Measurements from ENCODE around the gene LRP1B. TPM values are rescaled to one million over a fixed set of nuclear protein-coding genes. Genes with fewer than 3 reads are reported as not detected.

Gene LRP1B
- polyA plus RNA-seq, 1 donor from 2014 or later: 12.7 TPM

- no peak for TF ChIP-seq MXI1 (conservative IDR thresholded peaks at IDR 0.05; ENCODE audit: poor library complexity, severe bottlenecking)
These were observed 690.7 kb downstream of the LRP1B start for GRCh38 chr2:141440072-141440635.

GRCh38 chr2:141439524-141439923 is 691.3 kb downstream of the LRP1B start:
- Histone ChIP-seq H3K9me3 (ENCODE audit: low read length) (no peaks in the 10 kb centered on the region), H2AFZ (ENCODE audit: low read depth, low read length) (no peak overlapping the region), H3K27me3 (ENCODE audit: insufficient read depth, low read depth, low read length) (no peaks in the 10 kb centered on the region), H4K20me1 (ENCODE audit: insufficient read depth) (no peaks in the 10 kb centered on the region), H3K27ac (ENCODE audit: low read length) (no peak overlapping the region), H3K9ac (ENCODE audit: low read length) (no peak overlapping the region), H3K79me2 (replicated peaks; ENCODE audit: insufficient read depth, low read length) (no peaks in the 10 kb centered on the region), H3K4me3 (ENCODE audit: low read length) (no peak overlapping the region), H3F3A (ENCODE audit: insufficient read depth, low read length, poor library complexity, severe bottlenecking) (no peaks in the 10 kb centered on the region), H3K4me2 (ENCODE audit: low read length) (no peak overlapping the region), H3K9me2 (ENCODE audit: insufficient read depth, low read length) (no peaks in the 10 kb centered on the region), H3K36me3 (ENCODE audit: insufficient read depth, low read length) (no peaks in the 10 kb centered on the region)
- TF ChIP-seq POLR2AphosphoS5 (IDR thresholded peaks at IDR 0.05) (no peak), EP300 (conservative IDR thresholded peaks at IDR 0.05; ENCODE audit: poor library complexity, severe bottlenecking) (no peak), EZH2 (IDR thresholded peaks at IDR 0.05; ENCODE audit: borderline replicate concordance, insufficient read depth, low read length, poor library complexity, severe bottlenecking) (no peak), CTCF (IDR thresholded peaks at IDR 0.05; ENCODE audit: poor library complexity, severe bottlenecking) (no peak), TAF1 (IDR thresholded peaks at IDR 0.05; ENCODE audit: low read depth) (no peak), MXI1 (conservative IDR thresholded peaks at IDR 0.05; ENCODE audit: poor library complexity, severe bottlenecking) (no peak), RAD21 (conservative IDR thresholded peaks at IDR 0.05) (no peak), SMC3 (conservative IDR thresholded peaks at IDR 0.05; ENCODE audit: poor library complexity) (no peak), REST (IDR thresholded peaks at IDR 0.05; ENCODE audit: borderline replicate concordance) (no peak)

More at GRCh38 chr2:141440072-141440635, 690.7 kb downstream of the LRP1B start:
- Histone ChIP-seq H3K36me3 (ENCODE audit: insufficient read depth, low read length) (no peaks in the 10 kb centered on the region), H3K79me2 (replicated peaks; ENCODE audit: insufficient read depth, low read length) (no peaks in the 10 kb centered on the region), H3K9me2 (ENCODE audit: insufficient read depth, low read length) (no peaks in the 10 kb centered on the region), H3K9ac (ENCODE audit: low read length) (no peak overlapping the region), H3K27ac (ENCODE audit: low read length) (no peak overlapping the region), H4K20me1 (ENCODE audit: insufficient read depth) (no peaks in the 10 kb centered on the region), H3K4me2 (ENCODE audit: low read length) (no peak overlapping the region), H2AFZ (ENCODE audit: low read depth, low read length) (no peak overlapping the region), H3K4me3 (ENCODE audit: low read length) (no peak overlapping the region), H3K9me3 (ENCODE audit: low read length) (no peaks in the 10 kb centered on the region), H3K27me3 (ENCODE audit: insufficient read depth, low read depth, low read length) (no peaks in the 10 kb centered on the region), H3F3A (ENCODE audit: insufficient read depth, low read length, poor library complexity, severe bottlenecking) (no peaks in the 10 kb centered on the region)

Data from neural cell (in vitro differentiated cells).